NT2/D1 (cell line): Measurements from ENCODE around the gene COL18A1.

Experiments used
- SUZ12 ChIP-seq: IDR thresholded peaks from 2 replicates; pipeline ENCODE4 v1.6.1; 2011; ENCODE audit not compliant: insufficient read length, insufficient read depth; ENCODE audit errors: extremely low read depth
- ZNF274 ChIP-seq: IDR thresholded peaks from 2 replicates; pipeline ENCODE4 v1.6.1; 2011; ENCODE audit warnings: mild to moderate bottlenecking, low read depth, low read length

- no peak for TF ChIP-seq ZNF274
- no peak for TF ChIP-seq SUZ12
These were observed 34.4 kb downstream of the COL18A1 start for GRCh38 chr21:45439161-45439872.
